ENCODE results near the gene C12orf57.
A peak's percentile ranks its signal among the peaks of the same experiment; 100 is the strongest.

The C12orf57 gene

DNA sequence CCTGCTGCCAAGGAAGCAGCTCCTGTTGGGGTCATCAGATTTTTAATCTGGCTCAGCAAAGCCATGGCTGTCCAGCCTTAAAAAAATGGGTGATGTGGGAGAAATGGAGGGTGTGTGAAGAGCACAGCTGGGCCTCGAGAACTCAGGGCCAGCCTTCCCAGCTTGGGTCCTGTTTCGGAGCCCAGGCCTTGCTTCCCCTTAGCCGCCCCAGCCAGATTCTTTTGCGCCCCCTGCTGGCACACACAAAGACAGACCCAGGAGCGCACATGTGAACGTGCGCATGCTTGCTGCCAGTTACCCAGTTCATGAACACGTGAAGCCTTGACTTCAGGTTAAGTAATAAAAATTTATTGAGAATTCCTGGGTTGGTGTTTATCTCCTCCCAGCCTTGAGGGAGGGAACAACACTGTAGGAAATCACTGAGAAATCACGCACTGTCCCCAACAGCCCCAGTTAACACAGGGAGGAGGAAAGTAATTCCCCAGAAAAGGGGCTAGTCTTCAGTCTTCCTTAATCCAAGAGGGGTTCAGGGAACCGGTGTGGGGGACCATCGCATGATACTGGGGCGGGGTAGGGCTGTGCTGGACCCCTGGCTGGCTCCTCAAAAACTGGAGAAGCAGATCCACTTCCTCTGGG is 21.3 kb downstream of the C12orf57 start:
- DNase-seq (ENCODE audit: low read depth): peak; percentile 83

- DNase-seq (ENCODE audit: low read depth): no peak
These were observed 21.9 kb downstream of the C12orf57 start for GRCh38 chr12:6965714-6966113.

DNA sequence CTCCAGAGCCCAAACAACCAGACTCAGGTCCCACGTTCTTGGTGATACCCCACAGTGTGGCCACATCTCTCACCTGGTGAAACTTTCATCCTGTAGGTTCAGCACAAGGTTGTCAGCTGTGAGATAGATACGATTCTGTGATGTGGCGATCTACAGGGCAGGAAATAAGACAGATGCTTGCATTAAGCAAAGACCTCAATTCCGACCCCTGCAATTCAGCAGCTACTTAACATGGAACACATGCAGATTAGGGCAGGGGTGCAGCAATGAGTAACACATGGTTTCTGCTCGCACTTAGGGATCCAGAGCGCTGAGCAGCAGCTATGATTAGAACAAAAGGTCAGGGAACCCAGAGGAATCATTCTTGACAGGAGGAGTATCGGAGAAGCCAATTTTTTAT is 22.5 kb downstream of the C12orf57 start:
- DNase-seq (ENCODE audit: low read depth): no peak

DNA sequence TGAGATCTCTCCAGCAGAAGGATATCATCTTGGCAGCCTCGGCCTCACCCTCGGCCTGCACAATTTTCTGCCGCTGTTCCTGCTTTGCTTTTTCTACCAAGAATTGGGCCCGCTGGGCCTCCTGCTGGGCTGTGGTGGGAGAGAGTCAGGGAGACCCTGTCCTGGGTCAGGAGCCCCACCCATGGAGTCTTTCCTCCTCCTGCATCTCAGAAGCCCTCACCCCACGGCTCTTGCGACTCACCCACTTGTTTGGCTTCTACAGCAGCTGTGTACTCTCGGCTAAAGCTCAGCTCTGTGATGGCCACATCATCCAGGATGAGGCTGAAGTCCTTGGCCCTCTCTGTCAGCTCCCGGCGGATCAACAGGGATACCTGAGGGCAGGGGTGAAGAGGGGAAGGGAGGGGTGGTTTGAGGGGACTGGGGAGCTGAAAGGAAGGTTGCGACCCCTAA is 23.9 kb downstream of the C12orf57 start:
- no peak for DNase-seq (ENCODE audit: low read depth)

GRCh38 chr12:6968426-6968825 is 24.6 kb downstream of the C12orf57 start:
- DNase-seq (ENCODE audit: low read depth): no peak

- no peak for DNase-seq (ENCODE audit: low read depth)
These were observed 26.3 kb downstream of the C12orf57 start for GRCh38 chr12:6970096-6970527.

GRCh38 chr12:6974180-6974579 is 30.4 kb downstream of the C12orf57 start:
- no peak for DNase-seq (ENCODE audit: low read depth)

GRCh38 chr12:6975297-6976032 is 31.6 kb downstream of the C12orf57 start:
- DNase-seq (ENCODE audit: low read depth): no peak

- no peak for DNase-seq (ENCODE audit: low read depth)
These were observed 33.8 kb downstream of the C12orf57 start for GRCh38 chr12:6977653-6978052.

GRCh38 chr12:6978188-6978587 is 34.4 kb downstream of the C12orf57 start:
- no peak for DNase-seq (ENCODE audit: low read depth)

DNA sequence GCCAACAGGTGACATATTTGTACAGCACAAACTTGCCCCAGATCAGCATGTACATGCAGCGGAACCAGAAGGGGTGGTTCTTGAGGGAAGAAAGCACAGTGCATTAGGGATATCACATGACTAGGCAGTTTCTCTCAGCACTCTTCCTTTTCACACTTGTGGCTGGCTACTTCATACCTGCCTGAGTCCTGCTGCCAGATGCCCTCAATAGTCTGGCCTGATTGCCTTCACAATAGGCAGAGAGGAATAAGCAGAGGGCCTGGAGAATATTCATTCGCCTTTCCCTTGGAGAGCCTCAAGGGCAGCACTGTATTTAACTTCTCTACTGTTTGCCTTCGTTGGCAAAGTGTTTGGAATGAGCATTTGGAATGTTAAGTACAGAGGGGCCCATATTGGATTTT is 34.8 kb downstream of the C12orf57 start:
- no peak for DNase-seq (ENCODE audit: low read depth)

GRCh38 chr12:6979021-6979420 is 35.2 kb downstream of the C12orf57 start:
- no peak for DNase-seq (ENCODE audit: low read depth)

DNA sequence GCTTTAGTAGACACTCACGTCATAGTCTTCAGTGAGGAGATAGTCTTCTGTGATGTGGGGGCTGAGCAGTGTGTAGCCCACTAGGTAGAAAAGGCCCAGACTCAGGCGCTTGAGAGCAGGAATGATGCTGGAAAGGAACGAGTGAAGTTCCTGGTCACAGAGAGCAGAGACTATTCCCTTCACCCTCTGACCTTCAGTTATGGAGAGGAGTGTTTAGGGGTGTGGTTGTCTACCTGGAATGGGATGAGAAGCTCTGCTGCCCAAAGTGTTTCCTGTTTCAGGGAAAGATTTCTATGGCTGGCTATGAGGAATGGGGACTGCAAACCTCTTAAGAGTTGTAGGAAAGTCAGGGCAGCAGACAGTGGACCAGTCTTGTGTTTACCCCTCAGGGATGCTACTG is 35.6 kb downstream of the C12orf57 start:
- no peak for DNase-seq (ENCODE audit: low read depth)

- DNase-seq (ENCODE audit: low read depth): no peak
These were observed 36.3 kb downstream of the C12orf57 start for GRCh38 chr12:6980075-6980474.

- no peak for DNase-seq (ENCODE audit: low read depth)
These were observed 36.9 kb downstream of the C12orf57 start for GRCh38 chr12:6980740-6981139.

- no peak for DNase-seq (ENCODE audit: low read depth)
These were observed 37.6 kb downstream of the C12orf57 start for GRCh38 chr12:6981152-6982052.

GRCh38 chr12:6982532-6982931 is 38.7 kb downstream of the C12orf57 start:
- no peak for DNase-seq (ENCODE audit: low read depth)

DNA sequence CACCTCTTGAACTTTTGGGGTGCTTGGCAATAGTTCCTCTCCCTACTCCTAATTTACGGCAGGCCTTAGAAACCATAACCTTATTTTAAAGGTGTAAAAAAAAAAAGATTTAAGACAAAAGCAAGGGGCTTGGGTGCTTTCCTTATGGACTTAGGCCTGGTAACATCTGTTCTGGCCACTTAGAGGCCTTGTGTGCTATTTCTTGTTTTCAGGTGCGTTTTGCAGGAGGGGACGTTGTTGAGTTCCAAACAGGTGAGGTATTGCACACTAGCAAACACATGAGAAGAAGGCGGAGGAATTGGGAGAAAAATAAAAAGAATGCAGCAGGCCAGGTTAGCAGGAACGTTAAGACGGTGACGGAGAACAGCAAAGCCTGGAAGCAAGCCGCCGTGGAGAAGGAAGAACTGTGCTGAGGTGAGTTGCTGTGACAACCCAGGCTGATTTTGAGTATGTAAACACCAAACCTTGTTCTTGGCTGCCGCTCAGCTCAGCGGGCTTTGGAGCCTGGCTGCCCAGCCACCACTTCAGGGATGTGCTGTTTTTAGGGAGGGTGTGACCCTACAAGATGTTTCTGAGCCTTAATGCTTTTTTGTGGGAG is 44.2 kb downstream of the C12orf57 start:
- no peak for DNase-seq (ENCODE audit: low read depth)

Measured in EH (cell line).